Testis (tissue), 5 donors: ENCODE results near the gene BMP15. TPM values are rescaled to one million over a fixed set of nuclear protein-coding genes. Genes with fewer than 3 reads are reported as not detected.

Source experiments
- DNase-seq: peaks from one replicate; pipeline ENCODE4 v3.0.0-alpha.2; 2019
- H3K27ac ChIP-seq, 2 donors: fragments of 200-600 bp; sonication (generic); one replicate each; pipeline ENCODE4 v1.5.1; 2019
- H3K27me3 ChIP-seq: fragments of 200-600 bp; sonication (generic); one replicate; pipeline ENCODE4 v1.5.1; 2019
- H3K36me3 ChIP-seq: fragments of 200-600 bp; sonication (generic); one replicate; pipeline ENCODE4 v1.5.1; 2017; ENCODE audit warnings: low read depth; ENCODE audit errors: missing control alignments
- H3K4me1 ChIP-seq: fragments of 200-600 bp; sonication (generic); one replicate; pipeline ENCODE4 v1.5.1; 2019
- H3K4me3 ChIP-seq, 2 donors: fragments of 200-600 bp; sonication (generic); one replicate each; pipeline ENCODE4 v1.5.1; 2017 to 2019
- H3K9me3 ChIP-seq: fragments of 200-600 bp; sonication (generic); one replicate; pipeline ENCODE4 v1.5.1; 2017
- CTCF ChIP-seq, 3 experiments: fragments of 450-650 bp in 2 of 3; fragments of 200-600 bp in 1 of 3; sonication (generic) in 1 of 3; IDR thresholded peaks; one replicate each; pipeline ENCODE4 v1.5.1; 2016 to 2019; ENCODE audit warnings: antibody characterized with exemption in 3 of 3, mild to moderate bottlenecking in 2 of 3, moderate library complexity in 1 of 3
- POLR2A ChIP-seq: fragments of 450-650 bp; IDR thresholded peaks from one replicate; pipeline ENCODE4 v1.6.1; 2017; ENCODE audit warnings: antibody characterized with exemption, mild to moderate bottlenecking, moderate library complexity
- WGBS, 2 donors: methylation state at CpG; one replicate each; pipeline ENCODE4 v1.1.5; 2018; 5-methylcytosine and 5-hydroxymethylcytosine counted together
- intact Hi-C: fragments of 100-400 bp; cut with DNase I; formaldehyde crosslinking; loops from one replicate; pipeline ENCODE4 v1.15.1; 2023; ENCODE audit warnings: low total_unique reads
- long read RNA-seq, 2 donors: transcript quantifications; one replicate each; lab custom pipeline, GENCODE V29; 2026
- polyA plus RNA-seq: library from polyadenylated mRNA; stranded (reverse); fragments of 350-450 nt; fragmentation: Illumina TruSeq; extraction: RNeasy Lipid Tissue Mini Kit (QIAGEN cat#74804); gene quantifications from one replicate; pipeline ENCODE4 v1.2.3, GENCODE V29; 2014; ENCODE audit warnings: low read depth, low replicate concordance; ENCODE audit not compliant: insufficient read depth
- total RNA-seq, 2 donors: library from RNA; depleted of rRNA; stranded (reverse); fragments of >200 nt; gene quantifications; one replicate each; pipeline ENCODE4 v1.2.3, GENCODE V29; 2016

Gene BMP15
- total RNA-seq (not detected), polyA plus RNA-seq (0.55 TPM)
- long read RNA-seq, donor 1: 0 reads
- long read RNA-seq, donor 2: 0 reads

GRCh38 chrX:50910685-50911176 lies at the start of gene BMP15:
Gene BMP15 (plus strand): TSS chrX:50910735. CDS start chrX:50910784, 49 bp downstream.
- WGBS, 2 donors: 94% methylated on average over 9 of the region's 9 CpGs; no CpG with 5 or more reads in 1 of the 2 donors
- no peaks in the 10 kb centered on the region for H3K36me3 ChIP-seq
- no peaks in the 10 kb centered on the region for H3K27me3 ChIP-seq
- H3K4me3 ChIP-seq: no peak within 1 kb of the TSS
- H3K9me3 ChIP-seq: no peaks in the 10 kb centered on the region
- no peak within 1 kb of the TSS for H3K27ac ChIP-seq
- DNase-seq: no peak
- TF ChIP-seq POLR2A: no peak
- no peak for TF ChIP-seq CTCF (IDR thresholded peaks at IDR 0.05)
- H3K4me1 ChIP-seq: no peaks in the 10 kb centered on the region
- intact Hi-C loops: no loop called here

- Histone ChIP-seq H3K9me3 (no peaks in the 10 kb centered on the region), H3K27me3 (no peaks in the 10 kb centered on the region), H3K27ac (no peak overlapping the region), H3K4me1 (no peaks in the 10 kb centered on the region), H3K36me3 (no peaks in the 10 kb centered on the region), H3K4me3 (no peak overlapping the region)
- WGBS, 2 donors: 97 to 100% methylated on average over 1 of the region's 1 CpG
- intact Hi-C loops: no loop called here
- DNase-seq: no peak
- TF ChIP-seq CTCF (IDR thresholded peaks at IDR 0.05): no peak
- no peak for TF ChIP-seq POLR2A
Observed at GRCh38 chrX:50863471-50863870, 47.1 kb upstream of the BMP15 start.

GRCh38 chrX:50865311-50865710 lies 45.2 kb upstream of the BMP15 start:
- no peak for TF ChIP-seq CTCF (IDR thresholded peaks at IDR 0.05)
- no peak for TF ChIP-seq POLR2A
- Histone ChIP-seq H3K27ac (no peak overlapping the region), H3K4me1 (no peaks in the 10 kb centered on the region), H3K9me3 (no peaks in the 10 kb centered on the region), H3K4me3 (no peak overlapping the region), H3K27me3 (no peaks in the 10 kb centered on the region), H3K36me3 (no peaks in the 10 kb centered on the region)
- 42 to 47% methylated on average over 6 of the region's 6 CpGs for WGBS, 2 donors
- intact Hi-C loops: no loop called here
- no peak for DNase-seq

GRCh38 chrX:50871922-50872453 lies 38.5 kb upstream of the BMP15 start:
- TF ChIP-seq CTCF (IDR thresholded peaks at IDR 0.05): no peak
- TF ChIP-seq POLR2A: no peak

GRCh38 chrX:50874876-50875275 lies 35.7 kb upstream of the BMP15 start:
- TF ChIP-seq POLR2A: no peak
- no peak for TF ChIP-seq CTCF (IDR thresholded peaks at IDR 0.05)
- H3K27me3 ChIP-seq: no peaks in the 10 kb centered on the region
- intact Hi-C loops: no loop called here
- no peak overlapping the region for H3K27ac ChIP-seq
- H3K9me3 ChIP-seq: no peaks in the 10 kb centered on the region
- WGBS, 2 donors: 71 to 90% methylated on average over 2 to 3 of the region's 3 CpGs
- no peaks in the 10 kb centered on the region for H3K4me1 ChIP-seq
- H3K4me3 ChIP-seq: no peak overlapping the region
- no peaks in the 10 kb centered on the region for H3K36me3 ChIP-seq
- no peak for DNase-seq

More at GRCh38 chrX:50871922-50872453, 38.5 kb upstream of the BMP15 start:
- Histone ChIP-seq H3K27me3 (no peaks in the 10 kb centered on the region), H3K27ac (no peak overlapping the region), H3K4me3 (no peak overlapping the region), H3K4me1 (no peaks in the 10 kb centered on the region), H3K9me3 (no peaks in the 10 kb centered on the region), H3K36me3 (no peaks in the 10 kb centered on the region)
- intact Hi-C loops: no loop called here
- 71% methylated on average over 1 of the region's 1 CpG; no CpG with 5 or more reads in 1 of the 2 donors for WGBS, 2 donors
- DNase-seq: no peak
